HEK293T (cell line): ENCODE data around the gene B3GNT4.

Source experiments
- CTBP1 ChIP-seq: fragments of 450-650 bp; IDR thresholded peaks from 2 replicates; pipeline ENCODE4 v1.6.1; 2016; ENCODE audit warnings: borderline replicate concordance
- ELF4 ChIP-seq: fragments of 450-650 bp; IDR thresholded peaks from 2 replicates; pipeline ENCODE4 v1.6.1; 2017; ENCODE audit warnings: antibody characterized with exemption
- NFRKB ChIP-seq: fragments of 450-650 bp; IDR thresholded peaks from 2 replicates; pipeline ENCODE4 v1.6.1; 2016; ENCODE audit warnings: mild to moderate bottlenecking, moderate library complexity
- SP1 ChIP-seq: fragments of 450-650 bp; IDR thresholded peaks from 2 replicates; pipeline ENCODE4 v1.6.1; 2017

- TF ChIP-seq CTBP1 = no peak
- TF ChIP-seq NFRKB = no peak
- no peak for TF ChIP-seq ELF4
- TF ChIP-seq SP1 = no peak
These were observed 17.9 kb upstream of the B3GNT4 start for GRCh38 chr12:122185494-122186082.
